Sigmoid colon (tissue), 4 donors: ENCODE measurements around the gene KCTD1.

Source experiments
- EP300 ChIP-seq, 4 donors: sonication (generic); formaldehyde crosslinking; IDR thresholded peaks; one replicate each; pipeline ENCODE4 v1.6.1; 2017; ENCODE audit warnings: antibody characterized with exemption in 4 of 4
- POLR2AphosphoS5 ChIP-seq, 4 donors: sonication (generic); formaldehyde crosslinking; IDR thresholded peaks; one replicate each; pipeline ENCODE4 v1.6.1; 2017; ENCODE audit warnings: antibody characterized with exemption in 4 of 4
- TF ChIP-seq, protein P1 (sequence below), 4 experiments: fragments of 450-650 bp in 3 of 4; fragments of 200-600 bp in 1 of 4; IDR thresholded peaks; one replicate each; pipeline ENCODE4 v1.5.1; 2016 to 2019; ENCODE audit warnings: antibody characterized with exemption in 4 of 4, mild to moderate bottlenecking in 3 of 4, moderate library complexity in 2 of 4

DNA sequence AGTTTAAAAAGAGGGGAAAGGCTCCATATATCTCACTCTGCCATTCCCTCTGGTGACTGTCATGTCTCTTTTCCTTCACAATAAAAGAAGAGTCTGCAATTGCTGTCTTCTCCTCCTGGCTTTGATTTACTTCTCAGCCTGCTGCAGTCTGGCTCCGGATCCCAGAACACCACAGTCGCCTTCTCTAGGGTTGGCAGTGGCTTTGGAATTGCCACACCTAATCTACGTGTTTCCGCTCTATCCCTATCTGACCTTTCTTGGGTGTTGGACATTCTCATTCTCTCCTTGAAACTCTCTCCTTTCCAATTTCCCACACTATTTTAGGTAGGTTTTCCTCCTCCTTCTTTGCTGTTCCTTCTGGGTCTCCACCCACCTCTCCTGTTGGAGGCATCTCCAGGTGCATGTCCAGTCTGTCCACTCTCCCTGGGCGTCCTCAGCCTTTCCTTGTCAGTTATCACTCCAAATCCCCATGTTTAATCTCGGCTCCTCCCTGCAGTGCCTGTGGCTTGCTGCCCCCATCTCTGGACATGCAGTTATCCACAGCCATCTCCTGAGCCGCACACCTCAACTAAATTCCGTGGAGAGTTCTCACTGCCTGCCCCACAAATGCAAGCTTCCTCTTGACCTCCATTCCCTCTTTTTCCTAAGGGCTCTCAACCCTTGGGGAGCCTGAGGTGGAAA lies 112.8 kb downstream of the KCTD1 start:
- TF ChIP-seq EP300 (IDR thresholded peaks at IDR 0.05): no peak
- TF ChIP-seq, protein P1, sequence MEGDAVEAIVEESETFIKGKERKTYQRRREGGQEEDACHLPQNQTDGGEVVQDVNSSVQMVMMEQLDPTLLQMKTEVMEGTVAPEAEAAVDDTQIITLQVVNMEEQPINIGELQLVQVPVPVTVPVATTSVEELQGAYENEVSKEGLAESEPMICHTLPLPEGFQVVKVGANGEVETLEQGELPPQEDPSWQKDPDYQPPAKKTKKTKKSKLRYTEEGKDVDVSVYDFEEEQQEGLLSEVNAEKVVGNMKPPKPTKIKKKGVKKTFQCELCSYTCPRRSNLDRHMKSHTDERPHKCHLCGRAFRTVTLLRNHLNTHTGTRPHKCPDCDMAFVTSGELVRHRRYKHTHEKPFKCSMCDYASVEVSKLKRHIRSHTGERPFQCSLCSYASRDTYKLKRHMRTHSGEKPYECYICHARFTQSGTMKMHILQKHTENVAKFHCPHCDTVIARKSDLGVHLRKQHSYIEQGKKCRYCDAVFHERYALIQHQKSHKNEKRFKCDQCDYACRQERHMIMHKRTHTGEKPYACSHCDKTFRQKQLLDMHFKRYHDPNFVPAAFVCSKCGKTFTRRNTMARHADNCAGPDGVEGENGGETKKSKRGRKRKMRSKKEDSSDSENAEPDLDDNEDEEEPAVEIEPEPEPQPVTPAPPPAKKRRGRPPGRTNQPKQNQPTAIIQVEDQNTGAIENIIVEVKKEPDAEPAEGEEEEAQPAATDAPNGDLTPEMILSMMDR (IDR thresholded peaks at IDR 0.05): no peak
- no peak for TF ChIP-seq POLR2AphosphoS5 (IDR thresholded peaks at IDR 0.05)
